B cell (primary cell): Measurements from ENCODE around the gene PDXP. TPM values are rescaled to one million over a fixed set of nuclear protein-coding genes. Genes with fewer than 3 reads are reported as not detected.

Source experiments
- ATAC-seq: fragments of 200-7000 bp; cut with Tn5 transposase; one replicate; pipeline ENCODE4 v1.10.0; 2021; ENCODE audit warnings: low read depth, mild to moderate bottlenecking, moderate number of reproducible peaks, moderate library complexity
- CTCF ChIA-PET: fragments of 350-600 bp; sonication (Branson Sonifier 250); formaldehyde crosslinking; loops from one replicate; lab custom pipeline; 2021; ENCODE audit warnings: antibody characterized with exemption, inconsistent platforms; lab: Charles Lee
- POLR2A ChIA-PET: fragments of 350-600 bp; sonication (Branson Sonifier 250); formaldehyde crosslinking; loops from one replicate; lab custom pipeline; 2021; ENCODE audit warnings: antibody characterized with exemption; lab: Charles Lee
- DNase-seq: peaks from one replicate; pipeline ENCODE4 v3.0.0; 2013
- H2AFZ ChIP-seq: 2 replicates; pipeline ENCODE4 v1.6.1; 2012; ENCODE audit warnings: mild to moderate bottlenecking, low read depth, low read length; ENCODE audit not compliant: insufficient read depth, poor library complexity, severe bottlenecking
- H3K27ac ChIP-seq, 2 donors: 1 replicate in 1 of 2; 2 replicates in 1 of 2; pipeline ENCODE4 v1.5.1; 2012 to 2013; ENCODE audit warnings: low read length in 2 of 2, mild to moderate bottlenecking in 2 of 2, moderate library complexity in 1 of 2
- H3K27me3 ChIP-seq, 4 experiments: fragments of 200-600 bp in 1 of 4; sonication (generic) in 1 of 4; replicated peaks in 1 of 4; 1 replicate in 2 of 4; 2 replicates in 2 of 4; pipeline versions ENCODE4 v1.6.1 to v1.7.0; 2013 to 2016; ENCODE audit warnings: low read length in 3 of 4, mild to moderate bottlenecking in 2 of 4, mixed read lengths in 1 of 4, moderate library complexity in 1 of 4; ENCODE audit not compliant: insufficient read depth in 4 of 4, control insufficient read depth in 3 of 4; ENCODE audit errors: control extremely low read depth in 1 of 4
- H3K36me3 ChIP-seq, 2 experiments: replicated peaks in 1 of 2; 1 replicate in 1 of 2; 2 replicates in 1 of 2; pipeline versions ENCODE4 v1.6.1 to v1.7.1; 2013; ENCODE audit warnings: low read length in 1 of 2; ENCODE audit not compliant: insufficient read depth in 2 of 2, control insufficient read depth in 1 of 2; ENCODE audit errors: control extremely low read depth in 1 of 2, extremely low read depth in 1 of 2
- H3K4me1 ChIP-seq, 2 donors: fragments of 200-600 bp in 1 of 2; sonication (generic) in 1 of 2; 1 replicate in 1 of 2; 2 replicates in 1 of 2; pipeline versions ENCODE4 v1.5.1 to v1.6.1; 2013 to 2017; ENCODE audit warnings: low read length in 2 of 2; ENCODE audit not compliant: control insufficient read depth in 2 of 2, insufficient read depth in 2 of 2
- H3K4me2 ChIP-seq: replicated peaks from 2 replicates; pipeline ENCODE3; 2012; ENCODE audit warnings: mild to moderate bottlenecking, low read depth, low read length; ENCODE audit not compliant: poor library complexity, severe bottlenecking
- H3K4me3 ChIP-seq, 5 experiments: fragments of 200-600 bp in 1 of 5; sonication (generic) in 1 of 5; 1 replicate in 3 of 5; 2 replicates in 2 of 5; pipeline versions ENCODE4 v1.5.1 to v1.7.0; 2011 to 2016; ENCODE audit warnings: low read length in 4 of 5, mild to moderate bottlenecking in 4 of 5, low read depth in 2 of 5, control low read depth in 1 of 5, moderate library complexity in 1 of 5; ENCODE audit not compliant: insufficient read depth in 1 of 5; ENCODE audit errors: control extremely low read depth in 1 of 5, extremely low read depth in 1 of 5
- H3K79me2 ChIP-seq: fragments of 200-600 bp; sonication (generic); one replicate; pipeline ENCODE4 v1.6.0; 2016; ENCODE audit warnings: low read length; ENCODE audit not compliant: control insufficient read depth, insufficient read depth
- H3K9ac ChIP-seq: fragments of 200-600 bp; sonication (generic); 2 replicates; pipeline ENCODE4 v1.6.1; 2017; ENCODE audit warnings: mild to moderate bottlenecking, low read length, moderate library complexity
- H3K9me3 ChIP-seq, 3 donors: one replicate each; pipeline versions ENCODE4 v1.6.1 to v1.7.1; 2013; ENCODE audit warnings: low read length in 2 of 3; ENCODE audit not compliant: control insufficient read depth in 2 of 3, insufficient read depth in 1 of 3; ENCODE audit errors: control extremely low read depth in 1 of 3
- H4K20me1 ChIP-seq: 2 replicates; pipeline ENCODE4 v1.6.0; 2012; ENCODE audit warnings: mild to moderate bottlenecking, low read length; ENCODE audit not compliant: insufficient read depth, control insufficient read depth, poor library complexity, severe bottlenecking
- H3K27ac Mint-ChIP-seq: one replicate; pipeline ENCODE4 v1.8.0; 2021; ENCODE audit warnings: mixed read lengths
- H3K27me3 Mint-ChIP-seq: one replicate; pipeline ENCODE4 v1.8.0; 2021; ENCODE audit warnings: mixed read lengths
- H3K4me1 Mint-ChIP-seq: one replicate; pipeline ENCODE4 v1.8.0; 2021; ENCODE audit warnings: mixed read lengths
- H3K4me3 Mint-ChIP-seq: one replicate; pipeline ENCODE4 v1.8.0; 2021; ENCODE audit warnings: mixed read lengths
- H3K9me3 Mint-ChIP-seq: one replicate; pipeline ENCODE4 v1.8.0; 2022; ENCODE audit warnings: mixed read lengths; ENCODE audit not compliant: insufficient read depth
- EZH2 ChIP-seq: IDR thresholded peaks from 2 replicates; pipeline ENCODE4 v1.6.1; 2012; ENCODE audit warnings: borderline replicate concordance, low read depth, mild to moderate bottlenecking, moderate library complexity, low read length; ENCODE audit not compliant: insufficient read depth, poor library complexity, severe bottlenecking
- WGBS: methylation state at CpG from one replicate; pipeline ENCODE4 v1.1.5; 2013; ENCODE audit warnings: missing lambda C conversion rate; ENCODE audit not compliant: insufficient coverage; 5-methylcytosine and 5-hydroxymethylcytosine counted together
- intact Hi-C: fragments of 100-400 bp; cut with micrococcal nuclease; formaldehyde crosslinking; loops from one replicate; pipeline ENCODE4 v1.10.0; 2022
- polyA plus RNA-seq: library from polyadenylated mRNA; depleted of rRNA; stranded (reverse); fragments of >200 nt; gene quantifications from 2 replicates; pipeline ENCODE4 v1.2.3, GENCODE V29; 2012
- total RNA-seq, 2 donors: library from RNA; stranded (reverse); fragments of 120-200 nt in 1 of 2; gene quantifications; 1 replicate in 1 of 2; 2 replicates in 1 of 2; pipeline versions ENCODE4 v1.2.3 to v1.2.4, GENCODE V29; 2013 to 2022
- TF ChIP-seq, protein P1 (sequence below): fragments of 200-600 bp; IDR thresholded peaks from one replicate; pipeline ENCODE4 v1.8.0; 2022; ENCODE audit warnings: antibody characterized with exemption, mild to moderate bottlenecking

The PDXP gene
- total and polyA plus RNA-seq, 2 donors (not counting 1 experiment from before 2014, with no cell fraction given), result 16.6 to 17.5 TPM

DNA sequence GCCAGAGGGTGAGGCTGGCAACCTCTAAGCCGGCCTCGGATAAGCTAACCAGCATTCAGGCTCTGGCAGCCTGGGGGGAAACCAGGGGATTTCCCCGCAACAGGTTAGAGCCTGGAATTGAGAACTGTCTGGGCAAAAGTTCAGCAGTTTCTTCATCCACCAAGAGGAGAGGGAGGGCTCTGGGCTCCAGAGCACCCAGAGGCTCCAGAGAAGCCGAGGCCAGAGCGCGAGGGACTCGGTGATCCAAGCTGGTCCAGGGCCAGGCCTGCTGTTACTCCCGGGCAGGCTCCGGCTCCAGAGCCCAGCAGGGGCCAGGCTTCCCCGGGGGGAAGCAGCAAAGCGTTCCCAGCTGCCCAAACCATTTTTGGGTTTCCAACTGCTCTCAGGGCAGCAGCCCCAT, 32.4 kb upstream of the PDXP start:
- 91% methylated on average over 11 of the region's 11 CpGs for WGBS
- no peaks in the 10 kb centered on the region for H3K9me3 Mint-ChIP-seq
- Histone ChIP-seq H3K4me1 (peaks cover 38 to 58% of the 10 kb centered on the region in 2 donors), H3K27me3 (no peaks in the 10 kb centered on the region), H3K36me3 (peaks cover 0 to 34% of the 10 kb centered on the region in 2 experiments), H3K27ac (peak overlapping the region; percentile 79 to 80), H3K9ac (no peak overlapping the region), H3K79me2 (peaks cover 11% of the 10 kb centered on the region), H3K4me3 (no peak overlapping the region), H3K9me3 (no peaks in the 10 kb centered on the region), H3K4me2 (peak overlapping the region; percentile 79), H4K20me1 (no peaks in the 10 kb centered on the region), H2AFZ (no peak overlapping the region)
- H3K27ac Mint-ChIP-seq, result peak overlapping the region; percentile 90
- peaks cover 60% of the 10 kb centered on the region for H3K4me1 Mint-ChIP-seq
- H3K27me3 Mint-ChIP-seq, result no peaks in the 10 kb centered on the region
- intact Hi-C loops, result no loop called here
- TF ChIP-seq, protein P1, sequence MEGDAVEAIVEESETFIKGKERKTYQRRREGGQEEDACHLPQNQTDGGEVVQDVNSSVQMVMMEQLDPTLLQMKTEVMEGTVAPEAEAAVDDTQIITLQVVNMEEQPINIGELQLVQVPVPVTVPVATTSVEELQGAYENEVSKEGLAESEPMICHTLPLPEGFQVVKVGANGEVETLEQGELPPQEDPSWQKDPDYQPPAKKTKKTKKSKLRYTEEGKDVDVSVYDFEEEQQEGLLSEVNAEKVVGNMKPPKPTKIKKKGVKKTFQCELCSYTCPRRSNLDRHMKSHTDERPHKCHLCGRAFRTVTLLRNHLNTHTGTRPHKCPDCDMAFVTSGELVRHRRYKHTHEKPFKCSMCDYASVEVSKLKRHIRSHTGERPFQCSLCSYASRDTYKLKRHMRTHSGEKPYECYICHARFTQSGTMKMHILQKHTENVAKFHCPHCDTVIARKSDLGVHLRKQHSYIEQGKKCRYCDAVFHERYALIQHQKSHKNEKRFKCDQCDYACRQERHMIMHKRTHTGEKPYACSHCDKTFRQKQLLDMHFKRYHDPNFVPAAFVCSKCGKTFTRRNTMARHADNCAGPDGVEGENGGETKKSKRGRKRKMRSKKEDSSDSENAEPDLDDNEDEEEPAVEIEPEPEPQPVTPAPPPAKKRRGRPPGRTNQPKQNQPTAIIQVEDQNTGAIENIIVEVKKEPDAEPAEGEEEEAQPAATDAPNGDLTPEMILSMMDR, result no peak
- no peak for TF ChIP-seq EZH2
- CTCF ChIA-PET, result interaction anchor here (0.6 to 30.7 kb wide), 4 partner anchors 6 to 55 kb away, joined by 3 to 620 read pairs (median 402); partner anchors contain the start of genes GGA1, LGALS1, LGALS2 and NOL12
- DNase-seq (no peak), ATAC-seq (no peak)
- POLR2A ChIA-PET, result interaction anchor here (0.6 to 3.4 kb wide), 5 partner anchors 8 to 17 kb away, joined by 3 to 27 read pairs (median 11); partner anchors contain the start of gene GGA1
- H3K4me3 Mint-ChIP-seq, result no peak overlapping the region

- intact Hi-C loops, result no loop called here
- peak overlapping the region; percentile 65 for H3K4me3 Mint-ChIP-seq
- H3K27ac Mint-ChIP-seq, result peak overlapping the region; percentile 90
- Histone ChIP-seq H3K36me3 (peaks cover 0 to 37% of the 10 kb centered on the region in 2 experiments), H3K4me1 (peaks cover 38 to 58% of the 10 kb centered on the region in 2 donors), H2AFZ (no peak overlapping the region), H3K79me2 (peaks cover 11% of the 10 kb centered on the region), H3K9ac (no peak overlapping the region), H4K20me1 (no peaks in the 10 kb centered on the region), H3K4me2 (peak overlapping the region; percentile 79), H3K27ac (peak overlapping the region; percentile 79 to 80), H3K4me3 (no peak overlapping the region), H3K27me3 (no peaks in the 10 kb centered on the region), H3K9me3 (no peaks in the 10 kb centered on the region)
- no peak for ATAC-seq
- CTCF ChIA-PET, result interaction anchor here (1.7 to 30.7 kb wide), 4 partner anchors 6 to 54 kb away, joined by 10 to 620 read pairs (median 402); partner anchors contain the start of genes GGA1, LGALS1, NOL12 and PDXP
- peaks cover 57% of the 10 kb centered on the region for H3K4me1 Mint-ChIP-seq
- WGBS, result 79% methylated on average over 11 of the region's 13 CpGs
- no peaks in the 10 kb centered on the region for H3K27me3 Mint-ChIP-seq
- no peak for DNase-seq
- POLR2A ChIA-PET, result interaction anchor here (0.6 to 3.4 kb wide), 6 partner anchors 8 to 31 kb away, joined by 3 to 27 read pairs (median 10); partner anchors contain the start of genes GGA1 and PDXP
- TF ChIP-seq, protein P1, result no peak
- no peak for TF ChIP-seq EZH2
- no peaks in the 10 kb centered on the region for H3K9me3 Mint-ChIP-seq
Measured at GRCh38 chr22:37626556-37627075, 31.9 kb upstream of the PDXP start.
